LNCAP (cell line): ENCODE results near the gene POLR1F.

ENCODE experiments used
- CTCF ChIP-seq: fragments of 450-650 bp; IDR thresholded peaks from 2 replicates; pipeline ENCODE4 v1.5.1; 2017; ENCODE audit warnings: mild to moderate bottlenecking

The POLR1F gene

DNA sequence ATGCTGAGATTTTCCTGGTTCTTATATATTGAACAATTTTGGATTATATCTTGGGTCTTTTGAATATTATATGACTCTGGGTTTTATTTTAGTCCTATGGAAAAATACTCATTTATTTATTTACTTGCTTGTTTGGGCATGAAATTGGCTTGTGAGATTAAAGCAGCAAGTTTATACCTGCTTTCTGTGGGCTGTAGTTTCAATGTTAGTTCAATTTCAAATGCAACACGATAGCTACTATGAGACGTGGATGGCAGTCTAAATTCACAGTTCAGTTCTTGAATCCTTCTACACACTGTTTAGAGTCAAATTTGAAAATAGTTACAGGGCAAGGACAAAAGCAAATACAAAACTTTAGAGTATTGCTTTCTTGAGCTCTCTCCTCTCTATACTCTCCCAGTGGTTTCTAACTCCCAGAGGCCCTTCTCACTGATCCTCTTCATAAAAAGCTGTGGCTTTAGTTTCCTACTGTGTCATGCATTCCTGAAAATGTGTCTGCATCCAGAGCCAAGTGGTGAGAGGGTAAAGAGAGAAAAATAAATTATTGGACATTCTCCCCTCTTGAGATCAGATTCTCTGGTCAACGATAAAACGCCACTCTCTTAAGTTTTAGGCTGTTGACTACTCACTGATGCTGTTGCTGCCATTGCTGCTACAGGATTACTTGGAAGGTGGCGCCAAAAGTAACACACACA is 34.4 kb downstream of the POLR1F start:
- no peak for TF ChIP-seq CTCF

GRCh38 chr7:19670806-19671205 is 38.0 kb downstream of the POLR1F start:
- no peak for TF ChIP-seq CTCF

- peak; percentile 69 for TF ChIP-seq CTCF
Observed at GRCh38 chr7:19665399-19666008, 43.3 kb downstream of the POLR1F start.

DNA sequence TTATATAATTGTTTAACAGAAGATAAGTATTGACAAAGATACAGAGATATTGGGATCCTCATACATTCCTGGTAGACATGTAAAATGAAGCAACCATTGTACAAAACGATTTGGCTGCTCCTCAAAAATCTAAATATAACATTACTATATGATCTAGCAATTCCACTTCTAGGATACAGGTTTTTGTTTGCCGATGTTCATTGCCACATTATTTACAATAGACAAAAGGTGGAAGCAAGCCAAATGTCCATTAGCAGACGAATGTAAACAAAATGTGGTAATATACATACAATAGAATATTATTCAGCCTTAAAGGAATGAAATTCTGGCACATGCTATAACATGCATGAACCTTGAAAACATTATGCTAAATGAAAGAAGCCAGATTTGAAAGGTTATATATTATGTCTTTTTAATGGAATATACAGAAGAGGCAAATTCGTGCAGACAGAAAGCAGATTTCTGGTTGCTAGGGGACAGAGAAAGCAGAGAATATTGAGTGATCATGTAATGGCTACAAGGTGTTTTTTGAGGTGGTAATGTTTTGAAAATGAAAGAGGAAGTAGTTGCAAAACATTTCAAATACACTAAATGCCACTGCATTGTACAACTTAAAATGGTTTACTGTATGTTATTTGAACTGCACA is 44.9 kb downstream of the POLR1F start:
- no peak for TF ChIP-seq CTCF

GRCh38 chr7:19648791-19649190 is 60.0 kb downstream of the POLR1F start:
- no peak for TF ChIP-seq CTCF
